Neural progenitor cell (in vitro differentiated cells): ENCODE data around the gene RFX3. TPM values are rescaled to one million over a fixed set of nuclear protein-coding genes. Genes with fewer than 3 reads are reported as not detected.

Experiments used
- DNase-seq: peaks from one replicate; pipeline ENCODE4 v3.0.0-alpha.2; 2016; ENCODE audit warnings: low spot score
- H2AFZ ChIP-seq: fragments of 200-600 bp; sonication (generic); replicated peaks from 2 replicates; pipeline ENCODE4 v1.6.1; 2016; ENCODE audit warnings: antibody characterized with exemption
- H3F3A ChIP-seq: fragments of 200-600 bp; sonication (generic); 2 replicates; pipeline ENCODE4 v1.6.1; 2016; ENCODE audit warnings: antibody characterized with exemption, low read depth
- H3K27ac ChIP-seq: fragments of 200-600 bp; sonication (generic); 2 replicates; pipeline ENCODE4 v1.5.1; 2016; ENCODE audit warnings: mild to moderate bottlenecking
- H3K27me3 ChIP-seq: fragments of 200-600 bp; sonication (generic); 2 replicates; pipeline ENCODE4 v1.6.1; 2016; ENCODE audit warnings: mild to moderate bottlenecking, moderate library complexity
- H3K36me3 ChIP-seq: fragments of 200-600 bp; sonication (generic); 2 replicates; pipeline ENCODE4 v1.5.1; 2016
- H3K4me1 ChIP-seq: fragments of 200-600 bp; sonication (generic); 2 replicates; pipeline ENCODE4 v1.6.1; 2016; ENCODE audit warnings: mixed run types
- H3K4me2 ChIP-seq: fragments of 200-600 bp; sonication (generic); 2 replicates; pipeline ENCODE4 v1.6.1; 2016
- H3K4me3 ChIP-seq: fragments of 200-600 bp; sonication (generic); 2 replicates; pipeline ENCODE4 v1.5.1; 2016
- H3K79me2 ChIP-seq: fragments of 200-600 bp; sonication (generic); 2 replicates; pipeline ENCODE4 v1.6.1; 2016; ENCODE audit warnings: low read depth
- H3K9ac ChIP-seq: fragments of 200-600 bp; sonication (generic); 2 replicates; pipeline ENCODE4 v1.6.1; 2016
- H3K9me3 ChIP-seq: fragments of 200-600 bp; sonication (generic); 2 replicates; pipeline ENCODE4 v1.5.1; 2016; ENCODE audit warnings: low read depth
- H4K20me1 ChIP-seq: fragments of 200-600 bp; sonication (generic); 2 replicates; pipeline ENCODE4 v1.6.1; 2016; ENCODE audit warnings: low read depth
- H3K27ac Mint-ChIP-seq: 3 replicates; pipeline ENCODE4 v1.8.0; 2021; ENCODE audit warnings: mixed read lengths
- H3K27me3 Mint-ChIP-seq: 2 replicates; pipeline ENCODE4 v1.8.0; 2022; ENCODE audit warnings: low read depth, mild to moderate bottlenecking, inconsistent platforms, moderate library complexity, mixed read lengths; ENCODE audit not compliant: insufficient read depth
- H3K36me3 Mint-ChIP-seq: 3 replicates; pipeline ENCODE4 v1.8.0; 2021; ENCODE audit warnings: mixed read lengths
- H3K4me1 Mint-ChIP-seq: 3 replicates; pipeline ENCODE4 v1.8.0; 2021; ENCODE audit warnings: mixed read lengths
- H3K4me3 Mint-ChIP-seq: 3 replicates; pipeline ENCODE4 v1.8.0; 2021; ENCODE audit warnings: mild to moderate bottlenecking, moderate library complexity, mixed read lengths
- H3K9me3 Mint-ChIP-seq: 3 replicates; pipeline ENCODE4 v1.8.0; 2020; ENCODE audit warnings: mixed read lengths
- CTCF ChIP-seq: fragments of 200-600 bp; sonication (generic); IDR thresholded peaks from 2 replicates; pipeline ENCODE4 v1.5.1; 2017; ENCODE audit warnings: antibody characterized with exemption, mild to moderate bottlenecking
- EZH2 ChIP-seq: fragments of 200-600 bp; sonication (generic); IDR thresholded peaks from 2 replicates; pipeline ENCODE4 v1.6.1; 2017; ENCODE audit warnings: antibody characterized with exemption, mild to moderate bottlenecking, moderate library complexity
- EZH2phosphoT487 ChIP-seq: fragments of 200-600 bp; sonication (generic); IDR thresholded peaks from 2 replicates; pipeline ENCODE4 v1.6.1; 2017; ENCODE audit warnings: antibody characterized with exemption
- total RNA-seq: library from RNA; depleted of rRNA; stranded (reverse); fragments of >200 nt; gene quantifications from 2 replicates; pipeline ENCODE4 v1.2.3, GENCODE V29; 2015; ENCODE audit warnings: low replicate concordance

The RFX3 gene
- total RNA-seq, 1 donor from 2014 or later = 39.6 TPM

GRCh38 chr9:3433754-3434153, 92.0 kb downstream of the RFX3 start:
- Mint-ChIP-seq H3K27me3 (peaks cover 2% of the 10 kb centered on the region), H3K36me3 (peaks cover 36% of the 10 kb centered on the region), H3K4me1 (no peaks in the 10 kb centered on the region), H3K9me3 (peaks cover 13% of the 10 kb centered on the region), H3K27ac (no peak overlapping the region), H3K4me3 (no peak overlapping the region)
- Histone ChIP-seq H3K4me2 (no peak overlapping the region), H3K4me1 (no peaks in the 10 kb centered on the region), H3K79me2 (peaks cover 34% of the 10 kb centered on the region), H3K9ac (no peak overlapping the region), H3F3A (no peaks in the 10 kb centered on the region), H4K20me1 (no peaks in the 10 kb centered on the region), H3K36me3 (no peaks in the 10 kb centered on the region), H3K9me3 (no peaks in the 10 kb centered on the region), H3K4me3 (no peak overlapping the region), H3K27ac (no peak overlapping the region), H2AFZ (no peak overlapping the region), H3K27me3 (no peaks in the 10 kb centered on the region)
- no peak for DNase-seq
- no peak for TF ChIP-seq EZH2phosphoT487
- no peak for TF ChIP-seq CTCF
- no peak for TF ChIP-seq EZH2

- TF ChIP-seq EZH2phosphoT487 (no peak), CTCF (no peak), EZH2 (no peak)
- no peaks in the 10 kb centered on the region for H3F3A ChIP-seq
- Mint-ChIP-seq H3K36me3 (peaks cover 42% of the 10 kb centered on the region), H3K27ac (no peak overlapping the region), H3K9me3 (peaks cover 18% of the 10 kb centered on the region), H3K4me1 (no peaks in the 10 kb centered on the region), H3K27me3 (peaks cover 2% of the 10 kb centered on the region), H3K4me3 (no peak overlapping the region)
- H3K4me3 ChIP-seq = no peak overlapping the region
- H3K27me3 ChIP-seq = no peaks in the 10 kb centered on the region
- no peaks in the 10 kb centered on the region for H3K36me3 ChIP-seq
- no peak for DNase-seq
- no peak overlapping the region for H3K27ac ChIP-seq
- H2AFZ ChIP-seq = no peak overlapping the region
- no peak overlapping the region for H3K9ac ChIP-seq
- peaks cover 28% of the 10 kb centered on the region for H3K79me2 ChIP-seq
- no peaks in the 10 kb centered on the region for H3K9me3 ChIP-seq
- no peaks in the 10 kb centered on the region for H3K4me1 ChIP-seq
- no peaks in the 10 kb centered on the region for H4K20me1 ChIP-seq
- H3K4me2 ChIP-seq = no peak overlapping the region
Measured at GRCh38 chr9:3433066-3433465, 92.7 kb downstream of the RFX3 start.

- Histone ChIP-seq H3K9ac (no peak overlapping the region), H4K20me1 (no peaks in the 10 kb centered on the region)
Measured at GRCh38 chr9:3431890-3432289, 93.9 kb downstream of the RFX3 start.

More at GRCh38 chr9:3431890-3432289, 93.9 kb downstream of the RFX3 start:
- H3K27ac ChIP-seq = no peak overlapping the region
- TF ChIP-seq CTCF (no peak), EZH2 (no peak)
- no peaks in the 10 kb centered on the region for H3F3A ChIP-seq
- Mint-ChIP-seq H3K27me3 (peaks cover 2% of the 10 kb centered on the region), H3K4me1 (no peaks in the 10 kb centered on the region), H3K4me3 (no peak overlapping the region), H3K9me3 (peaks cover 25% of the 10 kb centered on the region), H3K36me3 (peaks cover 47% of the 10 kb centered on the region), H3K27ac (no peak overlapping the region)
- H3K79me2 ChIP-seq = peaks cover 17% of the 10 kb centered on the region
- no peaks in the 10 kb centered on the region for H3K27me3 ChIP-seq
- peaks cover under 1% of the 10 kb centered on the region for H3K36me3 ChIP-seq
- H3K4me1 ChIP-seq = no peaks in the 10 kb centered on the region
- no peak overlapping the region for H3K4me2 ChIP-seq
- DNase-seq = no peak
- no peak overlapping the region for H2AFZ ChIP-seq
- H3K4me3 ChIP-seq = no peak overlapping the region
- H3K9me3 ChIP-seq = peaks cover under 1% of the 10 kb centered on the region
